MCF 10A (cell line): ENCODE measurements around the gene KLHL22. TPM values are rescaled to one million over a fixed set of nuclear protein-coding genes. Genes with fewer than 3 reads are reported as not detected.
"Not testable (repeated sequence)": the region's sequence is repeated elsewhere in the genome, so short reads cannot be mapped to it uniquely, and the experiment has no call there.

Experiments used
- Bru-seq: library from RNA; stranded (reverse); fragments of 400-500 nt; gene quantifications from one replicate; lab custom pipeline; 2021; lab: Mats Ljungman, UMichigan
- BruChase-seq, 2 experiments: library from RNA; stranded (reverse); fragments of 400-500 nt; gene quantifications; one replicate each; lab custom pipeline; 2021; lab: Mats Ljungman, UMichigan
- BruUV-seq: library from RNA; stranded (reverse); fragments of 400-500 nt; replicated peaks from 2 replicates; lab custom pipeline; 2021; lab: Mats Ljungman, UMichigan
- CTCF ChIA-PET: fragments of 300-600 bp; sonication (Branson Sonifier 250); formaldehyde crosslinking; extraction: SDS; loops from one replicate; lab custom pipeline; 2021; ENCODE audit warnings: antibody characterized with exemption, inconsistent platforms; lab: Yijun Ruan, JAX
- POLR2A ChIA-PET: fragments of 300-600, 350-650 bp; sonication (Branson Sonifier 250); formaldehyde crosslinking; extraction: SDS; loops from one replicate; lab custom pipeline; 2020; ENCODE audit warnings: antibody characterized with exemption, inconsistent platforms; lab: Yijun Ruan, JAX
- DNase-seq: peaks from one replicate; pipeline ENCODE4 v3.0.0-alpha.2; 2018; ENCODE audit not compliant: unreplicated experiment
- H3K27ac Mint-ChIP-seq: one replicate; pipeline ENCODE4 v1.8.0; 2022; ENCODE audit warnings: mild to moderate bottlenecking, low read depth, mixed read lengths; ENCODE audit not compliant: unreplicated experiment
- H3K27me3 Mint-ChIP-seq: one replicate; pipeline ENCODE4 v1.8.0; 2022; ENCODE audit warnings: mixed read lengths; ENCODE audit not compliant: insufficient read depth, unreplicated experiment
- H3K36me3 Mint-ChIP-seq: one replicate; pipeline ENCODE4 v1.8.0; 2022; ENCODE audit warnings: mild to moderate bottlenecking, moderate library complexity, mixed read lengths; ENCODE audit not compliant: insufficient read depth, unreplicated experiment
- H3K4me1 Mint-ChIP-seq: one replicate; pipeline ENCODE4 v1.8.0; 2022; ENCODE audit warnings: mixed read lengths; ENCODE audit not compliant: insufficient read depth, unreplicated experiment
- H3K4me3 Mint-ChIP-seq: one replicate; pipeline ENCODE4 v1.8.0; 2022; ENCODE audit warnings: mild to moderate bottlenecking, moderate library complexity, mixed read lengths; ENCODE audit not compliant: unreplicated experiment
- H3K9me3 Mint-ChIP-seq: one replicate; pipeline ENCODE4 v1.8.0; 2022; ENCODE audit warnings: mixed read lengths; ENCODE audit not compliant: unreplicated experiment
- CTCF ChIP-seq: fragments of 200-600 bp; IDR thresholded peaks from one replicate; pipeline ENCODE4 v1.8.0; 2022; ENCODE audit warnings: antibody characterized with exemption, mild to moderate bottlenecking; ENCODE audit not compliant: unreplicated experiment
- intact Hi-C: fragments of 100-400 bp; cut with micrococcal nuclease; formaldehyde crosslinking; loops from 2 replicates; pipeline ENCODE4 v1.14.1; 2022
- long read RNA-seq: library from polyadenylated mRNA; stranded (forward); transcript quantifications from one replicate; pipeline ENCODE4 v2.0.0, GENCODE V29; 2022
- total RNA-seq: library from RNA; stranded (reverse); gene quantifications from 2 replicates; pipeline ENCODE4 v1.2.3, GENCODE V29; 2022

KLHL22 gene
- total RNA-seq (14.7 and 20.9 TPM in 2 replicates), Bru-seq, nascent RNA (percentile 68 among the genes with signal in this experiment), BruChase-seq, experiment 1, labeled RNA remaining after a 6-hour chase (percentile 69 among the genes with signal in this experiment), BruChase-seq, experiment 2, labeled RNA remaining after a 2-hour chase (percentile 79 among the genes with signal in this experiment)
- long read RNA-seq, partial matches to known transcripts: 2 of 8 reads
- long read RNA-seq, other reads (novel, unspliced or antisense): 5 of 8 reads

DNA sequence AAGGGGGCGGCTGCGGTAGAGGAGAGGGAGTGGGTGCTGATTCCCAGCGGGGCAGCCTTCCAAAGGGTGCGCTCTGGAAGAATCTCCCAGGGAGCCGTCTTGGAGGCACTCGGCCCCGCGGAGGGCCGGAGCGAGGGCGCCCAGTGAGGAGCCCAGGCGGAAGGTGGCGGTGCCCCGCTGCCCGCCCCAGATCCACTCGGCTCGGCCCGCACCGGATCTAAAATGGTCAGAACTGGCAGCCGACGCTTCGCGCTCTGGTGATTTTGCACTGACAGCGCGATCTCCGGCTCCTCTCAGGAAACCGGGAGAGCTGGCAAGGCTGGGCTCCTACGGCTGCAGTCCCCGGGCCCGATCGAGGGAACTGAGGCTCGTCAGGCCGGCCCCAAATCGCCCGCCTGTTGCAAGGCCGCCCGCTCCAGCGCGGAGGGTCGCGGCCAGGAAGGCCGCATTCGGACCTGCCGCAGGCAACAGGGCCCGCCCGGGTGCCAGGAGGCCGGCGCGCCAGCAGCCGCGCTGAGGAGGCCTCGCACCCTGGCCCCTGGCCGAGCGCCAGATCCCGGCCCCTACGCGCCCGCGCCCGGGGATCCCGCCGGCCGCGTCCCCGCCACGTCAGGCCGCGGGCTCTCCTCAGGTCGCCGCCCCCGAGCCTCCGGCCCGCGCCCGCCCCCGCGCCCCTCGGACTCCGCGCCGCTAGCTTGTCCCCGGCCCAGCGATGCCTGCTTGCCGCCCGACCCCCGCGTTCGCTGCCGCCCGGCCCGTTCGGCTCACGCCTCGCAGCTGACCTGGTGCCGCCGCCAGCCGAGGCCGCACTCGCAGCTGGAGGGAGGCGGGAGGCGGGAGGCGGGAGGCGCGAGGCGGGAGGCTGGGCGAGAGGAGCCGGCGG lies at the start of gene KLHL22:
Gene KLHL22, minus strand, starts transcription at position 818 of the 883 bp plus-strand sequence. CDS start 6,584 bp downstream, outside the sequence.
- H3K27ac Mint-ChIP-seq: peak within 1 kb of the TSS; percentile 91
- POLR2A ChIA-PET: interaction anchor here (0.7 to 2.2 kb wide), 7 partner anchors 9 to 74 kb away, joined by 3 to 17 read pairs (median 6); partner anchors contain the start of gene MED15
- CTCF ChIA-PET: interaction anchor here (0.5 to 1.2 kb wide), 4 partner anchors 35 to 99 kb away, joined by 3 to 12 read pairs (median 3); no protein-coding TSS in a partner anchor
- H3K4me1 Mint-ChIP-seq: peaks cover 18% of the 10 kb centered on the region
- peaks cover 6% of the 10 kb centered on the region for H3K36me3 Mint-ChIP-seq
- intact Hi-C loops: loop anchor here (5.0 kb wide), 1 partner anchor 37 kb away; no protein-coding TSS in a partner anchor
- peak within 1 kb of the TSS; percentile 97 for H3K4me3 Mint-ChIP-seq
- H3K27me3 Mint-ChIP-seq: no peaks in the 10 kb centered on the region
- peak; percentile 22 for DNase-seq
- H3K9me3 Mint-ChIP-seq: no peaks in the 10 kb centered on the region
- TF ChIP-seq CTCF: no peak
- BruUV-seq: no TSS peak

GRCh38 chr22:20545318-20545634 lies 49.7 kb upstream of the KLHL22 start:
- H3K27me3 Mint-ChIP-seq, intact Hi-C loops, H3K4me3 Mint-ChIP-seq, H3K27ac Mint-ChIP-seq, H3K9me3 Mint-ChIP-seq, BruUV-seq, DNase-seq, CTCF ChIA-PET, POLR2A ChIA-PET: not testable (repeated sequence)
- Mint-ChIP-seq H3K4me1 (peaks cover 28% of the 10 kb centered on the region), H3K36me3 (peaks cover 46% of the 10 kb centered on the region)

GRCh38 chr22:20542736-20543135 lies 47.1 kb upstream of the KLHL22 start:
- intact Hi-C loops: no loop called here
- DNase-seq: no peak
- POLR2A ChIA-PET: interaction anchor here (2.1 kb wide), 1 partner anchor 11 kb away, joined by 14 read pairs; no protein-coding TSS in a partner anchor
- Mint-ChIP-seq H3K4me1 (peaks cover 18% of the 10 kb centered on the region), H3K4me3 (no peak overlapping the region), H3K36me3 (peaks cover 69% of the 10 kb centered on the region), H3K27me3 (no peaks in the 10 kb centered on the region), H3K9me3 (no peaks in the 10 kb centered on the region), H3K27ac (peak overlapping the region; percentile 79)
- TF ChIP-seq CTCF: no peak
- CTCF ChIA-PET: interaction anchor here (0.6 kb wide), 1 partner anchor 22 kb away, joined by 3 read pairs; no protein-coding TSS in a partner anchor
- BruUV-seq: no TSS peak

DNA sequence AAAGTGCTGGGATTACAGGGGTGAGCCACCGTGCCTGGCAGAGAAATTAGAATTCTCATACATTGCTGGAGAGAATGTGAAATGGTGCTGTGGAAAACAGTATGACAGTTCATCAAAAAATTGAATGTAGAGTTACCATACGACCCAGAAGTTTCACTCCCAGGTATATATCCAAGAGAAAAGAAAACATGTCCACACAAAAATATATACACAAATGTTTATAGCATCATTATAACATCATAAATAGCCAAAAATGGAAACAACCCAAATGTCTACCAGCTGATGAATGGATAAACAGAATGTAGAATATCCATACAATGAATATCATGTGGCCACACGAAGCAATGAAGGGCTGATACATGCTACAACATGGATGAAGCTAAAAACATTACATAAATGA lies 46.5 kb upstream of the KLHL22 start:
- no TSS peak for BruUV-seq
- peaks cover 75% of the 10 kb centered on the region for H3K36me3 Mint-ChIP-seq
- no peak overlapping the region for H3K4me3 Mint-ChIP-seq
- no peak for DNase-seq
- ChIA-PET POLR2A (no interaction called here), CTCF (interaction anchor here (0.6 kb wide), 1 partner anchor 23 kb away, joined by 3 read pairs; no protein-coding TSS in a partner anchor)
- H3K27ac Mint-ChIP-seq: no peak overlapping the region
- intact Hi-C loops: no loop called here
- no peaks in the 10 kb centered on the region for H3K27me3 Mint-ChIP-seq
- TF ChIP-seq CTCF: no peak
- H3K4me1 Mint-ChIP-seq: peaks cover 18% of the 10 kb centered on the region
- no peaks in the 10 kb centered on the region for H3K9me3 Mint-ChIP-seq

- BruUV-seq, intact Hi-C loops: not testable (repeated sequence)
- POLR2A ChIA-PET: interaction anchor here (0.7 to 2.2 kb wide), 3 partner anchors 8 to 30 kb away, joined by 3 to 8 read pairs (median 4); no protein-coding TSS in a partner anchor
Measured at GRCh38 chr22:20538875-20539274, 43.3 kb upstream of the KLHL22 start.

More at GRCh38 chr22:20538875-20539274, 43.3 kb upstream of the KLHL22 start:
- not testable (repeated sequence) for H3K4me3 Mint-ChIP-seq, H3K9me3 Mint-ChIP-seq, H3K27me3 Mint-ChIP-seq, H3K27ac Mint-ChIP-seq, DNase-seq
- peaks cover 23% of the 10 kb centered on the region for H3K4me1 Mint-ChIP-seq
- peaks cover 62% of the 10 kb centered on the region for H3K36me3 Mint-ChIP-seq
- CTCF ChIA-PET: interaction anchor here (1.5 kb wide), 1 partner anchor 25 kb away, joined by 5 read pairs; no protein-coding TSS in a partner anchor
